Measurements from ENCODE around the gene VSTM5.
A peak's percentile ranks its signal among the peaks of the same experiment; 100 is the strongest.
"Not testable (repeated sequence)": the region's sequence is repeated elsewhere in the genome, so short reads cannot be mapped to it uniquely, and the experiment has no call there.

The VSTM5 gene

DNA sequence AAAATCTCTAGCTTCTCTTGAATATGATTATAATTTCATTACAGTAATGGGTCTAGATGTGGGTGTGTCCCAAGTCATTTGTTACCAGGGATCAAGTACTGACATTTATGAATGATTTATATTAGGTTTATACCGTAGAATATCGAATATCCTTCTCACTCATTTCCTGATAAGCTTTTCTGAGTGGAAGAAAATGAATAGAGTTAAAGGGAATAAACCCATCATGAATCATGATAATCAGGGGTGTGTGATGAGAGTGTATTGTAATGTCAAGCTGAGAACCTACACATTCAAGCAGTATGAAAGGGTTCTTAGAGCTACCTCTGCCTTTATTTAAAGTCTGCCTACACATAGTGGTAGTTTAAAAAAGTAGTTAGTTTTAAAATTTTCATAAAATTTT lies 49.1 kb downstream of the VSTM5 start:
- Mint-ChIP-seq H3K4me1 (ENCODE audit: low read depth) (peaks cover 2% of the 10 kb centered on the region), H3K27ac (no peak overlapping the region), H3K4me3 (no peak overlapping the region), H3K27me3 (ENCODE audit: low read depth) (no peaks in the 10 kb centered on the region), H3K9me3 (no peaks in the 10 kb centered on the region), H3K36me3 (ENCODE audit: low read depth) (peaks cover 54% of the 10 kb centered on the region)
- DNase-seq (ENCODE audit: low spot score), result no peak

DNA sequence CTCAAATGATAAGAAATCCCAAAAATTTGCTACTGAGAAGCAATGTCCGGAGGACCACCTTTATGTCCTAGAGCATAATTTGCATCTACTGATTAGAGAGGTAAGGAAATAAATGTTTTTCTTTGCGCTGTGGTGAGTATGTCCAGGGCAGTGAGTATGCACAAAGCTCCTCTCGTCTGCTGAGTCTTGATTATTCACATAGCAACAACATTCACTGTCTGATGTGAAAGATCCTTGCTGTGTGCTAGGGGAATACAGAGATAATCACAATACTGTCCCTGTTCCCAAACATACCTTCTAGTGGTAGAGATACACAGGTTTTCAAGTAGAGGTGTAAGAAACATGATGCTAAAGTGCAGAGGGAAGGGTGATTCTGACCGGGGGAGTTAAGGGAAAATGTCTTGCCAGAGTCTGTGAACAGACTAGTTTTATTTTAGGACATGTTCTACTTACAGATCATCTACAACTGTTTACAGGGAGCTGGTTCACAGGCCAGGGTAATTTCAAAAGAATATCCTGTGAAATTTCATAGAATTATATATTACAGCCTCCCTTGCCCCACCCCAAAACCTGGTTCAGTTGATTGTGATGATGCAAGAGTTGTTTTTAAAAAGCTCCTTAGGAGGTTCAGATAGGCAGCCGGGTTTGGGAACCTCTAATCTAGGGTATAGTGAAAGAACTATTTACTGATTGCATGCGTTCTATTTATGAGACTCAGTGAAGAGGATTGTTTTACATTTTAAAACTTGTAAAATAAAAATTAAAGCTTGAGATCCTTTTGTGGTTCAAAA lies 53.8 kb downstream of the VSTM5 start:
- Mint-ChIP-seq H3K36me3 (ENCODE audit: low read depth) (peaks cover 66% of the 10 kb centered on the region), H3K9me3 (no peaks in the 10 kb centered on the region), H3K27ac (no peak overlapping the region), H3K4me1 (ENCODE audit: low read depth) (peaks cover 4% of the 10 kb centered on the region), H3K4me3 (no peak overlapping the region), H3K27me3 (ENCODE audit: low read depth) (no peaks in the 10 kb centered on the region)
- DNase-seq (ENCODE audit: low spot score), result no peak

DNA sequence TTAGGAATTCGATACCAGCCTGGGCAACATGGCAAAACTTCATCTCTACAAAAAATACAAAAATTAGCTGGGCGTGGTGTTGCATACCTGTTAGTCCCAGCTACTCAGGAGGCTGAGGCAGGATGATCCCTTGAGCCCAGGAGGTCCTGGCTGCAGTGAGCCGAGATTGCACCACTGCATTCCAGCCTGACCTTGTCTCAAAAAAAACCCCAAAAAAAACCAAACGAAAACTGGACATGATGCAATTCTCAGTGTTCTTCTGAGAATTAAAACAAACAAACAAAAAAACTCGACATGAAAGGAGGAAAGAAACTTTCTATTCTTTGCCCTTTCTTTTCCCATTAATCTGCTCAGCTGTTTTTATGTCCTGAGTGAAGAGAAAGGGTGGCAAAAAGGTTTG lies 58.9 kb downstream of the VSTM5 start:
- no peak for DNase-seq (ENCODE audit: low spot score)
- H3K4me1 Mint-ChIP-seq (ENCODE audit: low read depth), result peaks cover 15% of the 10 kb centered on the region
- H3K27ac Mint-ChIP-seq, result no peak overlapping the region
- H3K4me3 Mint-ChIP-seq, result no peak overlapping the region
- H3K36me3 Mint-ChIP-seq (ENCODE audit: low read depth), result peaks cover 77% of the 10 kb centered on the region
- H3K27me3 Mint-ChIP-seq (ENCODE audit: low read depth), result no peaks in the 10 kb centered on the region
- H3K9me3 Mint-ChIP-seq, result no peaks in the 10 kb centered on the region

DNA sequence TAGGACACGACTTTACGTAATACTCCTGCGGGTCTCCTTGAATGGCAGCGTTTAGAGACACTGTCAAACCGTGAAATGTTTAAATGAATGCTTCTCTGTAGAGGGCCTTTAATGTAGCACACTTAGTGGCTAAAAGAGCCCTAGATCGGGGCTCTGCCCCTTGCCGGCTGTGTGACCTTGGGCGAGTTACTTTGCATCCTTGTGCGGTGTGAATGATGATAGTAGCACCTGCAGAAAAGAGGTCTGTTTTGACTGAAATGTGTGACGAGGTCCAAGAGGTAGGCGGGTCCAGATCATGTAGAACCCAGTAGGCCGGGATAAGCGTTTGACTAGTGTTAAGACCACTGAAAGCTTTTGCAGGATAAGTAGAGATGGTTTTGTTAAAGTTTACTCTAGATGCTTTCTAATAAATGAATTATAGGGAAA lies 65.5 kb downstream of the VSTM5 start:
- Mint-ChIP-seq H3K9me3 (no peaks in the 10 kb centered on the region), H3K4me1 (ENCODE audit: low read depth) (peaks cover 29% of the 10 kb centered on the region), H3K27me3 (ENCODE audit: low read depth) (no peaks in the 10 kb centered on the region), H3K36me3 (ENCODE audit: low read depth) (peaks cover 41% of the 10 kb centered on the region), H3K4me3 (peak overlapping the region; percentile 94), H3K27ac (peak overlapping the region; percentile 94)
- no peak for DNase-seq (ENCODE audit: low spot score)

DNA sequence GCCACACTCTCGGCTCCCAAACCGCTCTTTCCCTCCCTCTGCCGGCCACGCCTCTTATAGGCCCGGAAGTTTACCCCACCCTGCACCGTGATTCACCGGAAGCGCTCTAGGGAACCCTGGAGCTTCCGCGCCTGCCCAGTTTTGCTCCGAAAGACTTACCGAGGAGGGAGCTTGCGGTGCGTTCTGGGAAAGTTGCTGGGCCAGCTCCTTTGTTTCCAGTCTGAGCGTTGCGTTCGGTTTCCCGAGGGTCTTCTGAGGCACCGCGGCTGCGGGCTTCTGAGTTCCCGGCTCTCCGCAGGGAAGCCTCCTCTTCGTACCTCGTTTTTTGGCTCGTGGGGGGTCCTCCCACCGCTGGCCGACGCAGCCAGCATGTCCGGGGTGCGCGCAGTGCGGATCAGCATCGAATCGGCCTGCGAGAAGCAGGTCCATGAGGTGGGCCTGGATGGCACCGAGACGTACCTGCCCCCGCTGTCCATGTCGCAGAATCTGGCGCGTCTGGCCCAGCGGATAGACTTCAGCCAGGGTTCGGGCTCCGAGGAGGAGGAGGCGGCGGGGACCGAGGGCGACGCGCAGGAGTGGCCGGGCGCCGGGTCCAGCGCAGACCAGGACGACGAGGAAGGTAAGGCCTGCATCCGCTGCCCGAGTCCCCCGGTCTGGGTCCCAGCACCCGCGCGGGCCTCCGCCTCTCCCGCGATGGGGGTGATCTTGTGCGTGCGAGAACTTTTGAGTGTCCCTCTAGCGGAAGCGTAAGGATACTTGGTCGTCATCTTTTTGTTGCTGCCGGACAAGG lies 66.1 kb downstream of the VSTM5 start, which contains the start of gene MED17:
Gene MED17 (plus strand): TSS at position 138 of the 790 bp plus-strand sequence. CDS start 232 bp downstream, at position 370.
- DNase-seq (ENCODE audit: low spot score), result peak; percentile 87
- peaks cover 29% of the 10 kb centered on the region for H3K4me1 Mint-ChIP-seq (ENCODE audit: low read depth)
- H3K9me3 Mint-ChIP-seq, result no peaks in the 10 kb centered on the region
- H3K4me3 Mint-ChIP-seq, result peak within 1 kb of the TSS; percentile 94
- no peaks in the 10 kb centered on the region for H3K27me3 Mint-ChIP-seq (ENCODE audit: low read depth)
- peak within 1 kb of the TSS; percentile 94 for H3K27ac Mint-ChIP-seq
- H3K36me3 Mint-ChIP-seq (ENCODE audit: low read depth), result peaks cover 40% of the 10 kb centered on the region

DNA sequence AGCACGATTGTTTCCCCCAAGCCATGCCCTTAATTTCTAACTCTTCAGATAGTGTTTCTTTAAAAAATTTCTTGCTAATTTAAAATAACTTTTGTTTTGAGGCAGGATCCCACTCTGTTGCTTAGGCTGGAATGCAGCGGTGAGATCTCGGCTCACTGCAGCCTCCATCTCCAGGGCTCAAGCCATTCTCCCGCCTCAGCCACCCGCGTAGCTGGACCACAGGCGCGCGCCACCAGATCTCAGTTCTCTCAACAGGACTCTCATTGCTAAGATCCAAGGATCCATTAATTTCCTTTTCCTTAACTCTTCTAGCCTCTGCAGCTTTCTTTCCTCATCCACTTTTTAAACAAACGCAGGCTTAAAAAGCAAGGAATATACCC lies 66.7 kb downstream of the VSTM5 start:
- no peak for DNase-seq (ENCODE audit: low spot score)
- Mint-ChIP-seq H3K27me3 (ENCODE audit: low read depth) (no peaks in the 10 kb centered on the region), H3K9me3 (no peaks in the 10 kb centered on the region), H3K4me1 (ENCODE audit: low read depth) (peaks cover 29% of the 10 kb centered on the region), H3K36me3 (ENCODE audit: low read depth) (peaks cover 35% of the 10 kb centered on the region), H3K4me3 (peak overlapping the region; percentile 94), H3K27ac (peak overlapping the region; percentile 94)

DNA sequence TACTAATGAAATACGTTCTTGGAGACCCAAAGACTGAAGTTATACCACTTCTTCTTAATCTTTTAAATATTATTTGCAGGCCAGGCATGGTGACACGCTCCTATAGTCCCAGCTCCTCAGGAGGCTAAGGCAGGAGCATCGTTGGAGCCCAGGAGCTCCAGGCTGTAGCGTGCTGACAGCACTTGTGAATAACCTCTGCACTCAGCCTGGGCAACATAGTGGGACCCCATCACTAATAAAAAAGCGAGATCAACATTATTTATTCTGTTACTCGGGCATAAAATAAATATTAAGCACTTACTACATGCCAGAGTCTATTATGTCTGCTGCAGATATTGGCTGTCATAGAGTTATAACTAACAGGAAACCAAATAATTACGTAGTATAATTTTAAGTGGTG lies 67.1 kb downstream of the VSTM5 start:
- DNase-seq (ENCODE audit: low spot score), result no peak
- H3K4me1 Mint-ChIP-seq (ENCODE audit: low read depth), result peaks cover 29% of the 10 kb centered on the region
- H3K4me3 Mint-ChIP-seq, result peak overlapping the region; percentile 94
- H3K27ac Mint-ChIP-seq, result peak overlapping the region; percentile 94
- H3K27me3 Mint-ChIP-seq (ENCODE audit: low read depth), result no peaks in the 10 kb centered on the region
- H3K9me3 Mint-ChIP-seq, result no peaks in the 10 kb centered on the region
- peaks cover 33% of the 10 kb centered on the region for H3K36me3 Mint-ChIP-seq (ENCODE audit: low read depth)

DNA sequence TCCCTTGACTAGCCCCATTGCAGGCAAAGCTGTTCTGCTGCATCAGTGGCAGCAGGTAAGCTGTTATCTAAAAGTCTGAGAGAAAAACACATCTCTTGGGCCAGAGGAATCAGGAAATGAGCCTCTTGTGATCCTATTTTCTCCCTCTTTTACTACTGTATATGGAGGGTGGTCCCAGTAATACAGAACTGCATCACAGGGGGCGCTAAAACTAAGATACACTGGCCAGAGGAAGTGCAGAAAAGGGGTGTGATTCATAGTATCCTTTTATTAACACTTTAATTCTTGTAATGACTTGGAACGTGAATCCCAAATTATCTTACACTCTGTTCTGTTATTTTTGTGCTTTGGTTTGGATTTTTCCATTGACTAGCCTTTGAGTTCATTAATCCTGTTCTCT lies 75.1 kb downstream of the VSTM5 start:
- no peak overlapping the region for H3K4me3 Mint-ChIP-seq
- H3K9me3 Mint-ChIP-seq, result peaks cover 15% of the 10 kb centered on the region
- H3K4me1 Mint-ChIP-seq (ENCODE audit: low read depth), result no peaks in the 10 kb centered on the region
- DNase-seq (ENCODE audit: low spot score), result no peak
- peaks cover 5% of the 10 kb centered on the region for H3K36me3 Mint-ChIP-seq (ENCODE audit: low read depth)
- no peaks in the 10 kb centered on the region for H3K27me3 Mint-ChIP-seq (ENCODE audit: low read depth)
- no peak overlapping the region for H3K27ac Mint-ChIP-seq

DNA sequence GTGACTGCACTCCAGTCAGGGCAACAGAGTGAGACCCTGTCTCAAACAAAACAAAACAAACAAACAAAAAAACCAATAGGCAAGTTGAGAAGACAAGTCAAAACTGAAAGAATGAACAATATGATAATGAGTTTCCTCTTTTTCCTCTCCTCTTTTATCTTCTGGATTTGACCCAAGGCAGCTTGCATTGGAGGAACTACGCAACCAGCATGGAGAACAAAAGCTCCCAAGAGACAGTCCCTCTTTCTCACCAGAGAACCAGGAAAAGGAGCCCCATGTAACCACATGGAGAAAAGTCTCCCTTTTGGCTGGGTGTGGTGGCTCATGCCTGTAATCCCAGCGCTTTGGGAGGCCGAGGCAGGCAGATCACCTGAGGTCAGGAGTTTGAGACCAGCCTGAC lies 75.9 kb downstream of the VSTM5 start:
- H3K9me3 Mint-ChIP-seq, result peaks cover 15% of the 10 kb centered on the region
- H3K4me3 Mint-ChIP-seq, result not testable (repeated sequence)

DNA sequence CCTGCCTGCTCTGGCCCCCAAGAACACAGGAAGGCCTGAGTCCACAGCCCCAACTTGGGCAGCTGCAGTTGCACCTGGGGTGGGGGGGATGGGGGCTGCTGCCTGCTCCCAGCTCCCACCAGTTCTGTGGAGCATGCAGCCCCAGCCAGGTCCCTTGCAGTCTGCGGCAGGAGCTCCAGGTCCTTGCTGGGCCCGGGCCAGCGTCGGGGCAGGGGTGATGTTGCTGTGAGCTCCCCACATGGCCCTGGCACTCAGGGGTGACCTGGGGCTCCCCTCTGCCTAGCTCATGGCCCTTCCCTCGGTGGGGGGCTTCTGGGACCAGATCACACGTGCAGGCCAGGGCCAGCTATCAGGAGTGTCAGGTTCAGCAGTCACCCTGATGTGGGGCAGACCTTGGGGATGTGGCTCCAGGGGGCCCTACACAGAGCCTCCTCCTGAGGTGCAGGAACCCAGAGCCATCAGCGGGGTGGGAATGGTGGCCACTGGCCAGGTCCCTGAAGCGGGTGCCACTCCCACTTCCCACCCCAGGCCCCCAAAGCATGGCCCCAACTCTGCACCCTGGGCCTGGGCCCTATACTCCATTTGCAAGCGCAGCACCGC lies 76.7 kb downstream of the VSTM5 start:
- Mint-ChIP-seq H3K4me1 (ENCODE audit: low read depth) (no peaks in the 10 kb centered on the region), H3K27me3 (ENCODE audit: low read depth) (no peaks in the 10 kb centered on the region), H3K9me3 (peaks cover 15% of the 10 kb centered on the region), H3K27ac (no peak overlapping the region), H3K36me3 (ENCODE audit: low read depth) (peaks cover 4% of the 10 kb centered on the region), H3K4me3 (no peak overlapping the region)
- no peak for DNase-seq (ENCODE audit: low spot score)

More for the DNA sequence above, 75.9 kb downstream of the VSTM5 start:
- not testable (repeated sequence) for H3K36me3 Mint-ChIP-seq (ENCODE audit: low read depth); H3K27me3 Mint-ChIP-seq (ENCODE audit: low read depth); H3K4me1 Mint-ChIP-seq (ENCODE audit: low read depth); DNase-seq (ENCODE audit: low spot score); H3K27ac Mint-ChIP-seq

DNA sequence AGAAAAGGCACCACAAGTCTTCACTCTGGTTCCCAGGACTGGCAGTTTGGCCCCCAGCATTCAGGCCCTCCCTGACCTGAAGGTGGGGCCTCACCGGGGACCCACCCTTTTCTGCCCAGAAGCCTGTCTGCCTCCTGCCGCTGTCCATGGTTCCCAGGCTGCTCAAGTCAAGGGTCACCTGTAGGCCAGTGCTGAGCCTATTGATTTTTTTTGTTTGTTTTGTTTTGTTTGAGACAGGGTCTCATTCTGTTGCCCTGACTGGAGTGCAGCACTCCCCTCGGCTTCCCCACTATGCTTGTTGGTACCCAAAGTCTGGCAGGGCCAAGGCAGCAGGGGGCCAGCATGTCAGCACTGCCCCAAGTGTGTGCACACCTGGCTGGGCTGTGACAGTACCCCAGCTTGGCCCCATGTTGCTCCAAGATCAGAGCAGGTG lies 77.4 kb downstream of the VSTM5 start:
- Mint-ChIP-seq H3K4me3 (no peak overlapping the region), H3K27me3 (ENCODE audit: low read depth) (no peaks in the 10 kb centered on the region)

DNA sequence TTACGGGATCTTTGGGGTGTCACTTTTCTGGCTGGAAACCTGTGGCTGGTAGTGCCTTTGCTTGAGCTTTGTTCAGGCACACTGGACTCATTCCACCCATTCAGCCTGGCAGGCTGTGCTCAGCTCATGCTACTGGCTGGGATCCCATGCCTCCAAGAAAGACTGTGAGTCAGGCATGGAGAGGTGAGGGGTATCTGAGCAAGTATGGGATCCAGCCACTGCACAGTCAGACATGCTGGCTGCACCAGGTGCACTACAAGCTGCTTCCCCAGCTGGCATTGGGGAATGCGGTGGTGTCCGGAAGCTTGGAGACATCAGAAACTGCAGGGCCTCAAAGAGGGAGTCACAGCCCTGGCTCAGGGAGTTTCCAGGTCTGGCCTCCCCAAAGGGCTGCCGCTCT lies 78.3 kb downstream of the VSTM5 start:
- no peak overlapping the region for H3K4me3 Mint-ChIP-seq
- DNase-seq (ENCODE audit: low spot score), result no peak
- H3K36me3 Mint-ChIP-seq (ENCODE audit: low read depth), result peaks cover 4% of the 10 kb centered on the region
- H3K4me1 Mint-ChIP-seq (ENCODE audit: low read depth), result no peaks in the 10 kb centered on the region
- peaks cover 25% of the 10 kb centered on the region for H3K9me3 Mint-ChIP-seq
- H3K27me3 Mint-ChIP-seq (ENCODE audit: low read depth), result no peaks in the 10 kb centered on the region
- no peak overlapping the region for H3K27ac Mint-ChIP-seq

More for the DNA sequence above, 77.4 kb downstream of the VSTM5 start:
- Mint-ChIP-seq H3K36me3 (ENCODE audit: low read depth) (peaks cover 4% of the 10 kb centered on the region), H3K9me3 (peaks cover 20% of the 10 kb centered on the region), H3K27ac (no peak overlapping the region), H3K4me1 (ENCODE audit: low read depth) (no peaks in the 10 kb centered on the region)
- DNase-seq (ENCODE audit: low spot score), result no peak

DNA sequence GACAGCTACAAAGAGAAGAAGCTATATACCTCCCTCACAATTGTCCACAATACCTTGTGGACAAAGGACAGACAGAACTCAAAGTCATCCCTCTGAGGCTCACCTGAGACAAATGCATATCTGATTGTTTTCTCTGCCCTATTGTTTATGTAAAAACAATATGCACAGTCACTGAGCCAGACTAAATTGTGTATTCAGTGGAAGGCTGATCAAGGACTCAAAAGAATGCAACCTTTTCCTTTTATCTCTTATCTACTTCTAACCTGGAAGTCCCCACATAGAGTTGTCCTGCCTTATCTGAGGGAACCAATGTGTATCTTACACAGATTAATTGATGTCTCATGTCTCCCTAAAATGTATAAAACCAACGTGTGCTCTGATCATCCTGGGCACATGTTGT lies 80.3 kb downstream of the VSTM5 start:
- Mint-ChIP-seq H3K9me3 (peaks cover 36% of the 10 kb centered on the region), H3K27me3 (ENCODE audit: low read depth) (no peaks in the 10 kb centered on the region), H3K4me3 (no peak overlapping the region), H3K27ac (no peak overlapping the region), H3K4me1 (ENCODE audit: low read depth) (no peaks in the 10 kb centered on the region), H3K36me3 (ENCODE audit: low read depth) (peaks cover 14% of the 10 kb centered on the region)
- no peak for DNase-seq (ENCODE audit: low spot score)
